NK-92 treated with Interleukin-12 subunit alpha and Interleukin-12 subunit beta, amount 100 ng/mL, for 24 hours (cell line): ENCODE measurements around the gene WASHC1.
"Not testable (repeated sequence)": the region's sequence is repeated elsewhere in the genome, so short reads cannot be mapped to it uniquely, and the experiment has no call there.

Experiments used
- DNase-seq: peaks from one replicate; lab custom pipeline; 2025; lab: John Stamatoyannopoulos, UW

The WASHC1 gene

GRCh38 chr9:29356-29755, at the start of gene WASHC1:
TSS of gene WASHC1 (minus strand) at chr9:29456. CDS start at chr9:24999, 4,457 bp downstream.
- DNase-seq: not testable (repeated sequence)

- DNase-seq: not testable (repeated sequence)
These were observed 49.1 kb upstream of the WASHC1 start for GRCh38 chr9:78333-78732.

- not testable (repeated sequence) for DNase-seq
These were observed 47.1 kb upstream of the WASHC1 start for GRCh38 chr9:76389-76788.

- not testable (repeated sequence) for DNase-seq
These were observed 44.8 kb upstream of the WASHC1 start for GRCh38 chr9:73900-74525.

- DNase-seq: not testable (repeated sequence)
These were observed 44.0 kb upstream of the WASHC1 start for GRCh38 chr9:73076-73899.

- DNase-seq: not testable (repeated sequence)
These were observed 33.9 kb upstream of the WASHC1 start for GRCh38 chr9:63031-63629.

GRCh38 chr9:52678-53077, 23.4 kb upstream of the WASHC1 start:
- not testable (repeated sequence) for DNase-seq

GRCh38 chr9:48190-48842, 19.1 kb upstream of the WASHC1 start:
- not testable (repeated sequence) for DNase-seq

- DNase-seq: not testable (repeated sequence)
These were observed 17.5 kb upstream of the WASHC1 start for GRCh38 chr9:46639-47271.

GRCh38 chr9:46164-46563, 16.9 kb upstream of the WASHC1 start:
- DNase-seq: not testable (repeated sequence)

GRCh38 chr9:45180-45878, 16.1 kb upstream of the WASHC1 start:
- DNase-seq: not testable (repeated sequence)

- DNase-seq: not testable (repeated sequence)
These were observed 15.2 kb upstream of the WASHC1 start for GRCh38 chr9:44416-44815.

GRCh38 chr9:43636-44035, 14.4 kb upstream of the WASHC1 start:
- not testable (repeated sequence) for DNase-seq

- not testable (repeated sequence) for DNase-seq
These were observed 13.9 kb upstream of the WASHC1 start for GRCh38 chr9:43116-43515.

- DNase-seq: not testable (repeated sequence)
These were observed 12.6 kb upstream of the WASHC1 start for GRCh38 chr9:41819-42218.

GRCh38 chr9:41261-41676, 12.0 kb upstream of the WASHC1 start:
- not testable (repeated sequence) for DNase-seq

- DNase-seq: not testable (repeated sequence)
These were observed 3.1 kb upstream of the WASHC1 start for GRCh38 chr9:32308-32707.

GRCh38 chr9:28775-29174, 481 bp downstream of the WASHC1 start:
- DNase-seq: not testable (repeated sequence)

- not testable (repeated sequence) for DNase-seq
These were observed 7.6 kb downstream of the WASHC1 start for GRCh38 chr9:21621-22020.

- not testable (repeated sequence) for DNase-seq
These were observed 12.4 kb downstream of the WASHC1 start for GRCh38 chr9:16875-17274.
